H1 (cell line): Measurements from ENCODE around the gene MB. TPM values are rescaled to one million over a fixed set of nuclear protein-coding genes. Genes with fewer than 3 reads are reported as not detected.

Source experiments
- ATF2 ChIP-seq: IDR thresholded peaks from 2 replicates; pipeline ENCODE4 v1.6.1; 2012; ENCODE audit warnings: low read length, inconsistent platforms
- EP300 ChIP-seq, 2 experiments: IDR thresholded peaks; 1 replicate in 1 of 2; 2 replicates in 1 of 2; pipeline ENCODE4 v1.6.1; 2011 to 2012; ENCODE audit warnings: low read depth in 2 of 2, low read length in 2 of 2, mild to moderate bottlenecking in 2 of 2, borderline replicate concordance in 1 of 2, inconsistent platforms in 1 of 2, moderate library complexity in 1 of 2
- GABPA ChIP-seq: IDR thresholded peaks from 2 replicates; pipeline ENCODE4 v1.6.1; 2011; ENCODE audit warnings: mild to moderate bottlenecking, low read length, moderate library complexity, borderline replicate concordance; ENCODE audit not compliant: insufficient read depth
- SIX5 ChIP-seq: IDR thresholded peaks from 2 replicates; pipeline ENCODE4 v1.6.1; 2011; ENCODE audit warnings: mild to moderate bottlenecking, low read depth, low read length
- TAF1 ChIP-seq: IDR thresholded peaks from 2 replicates; pipeline ENCODE4 v1.6.1; 2011; ENCODE audit warnings: mild to moderate bottlenecking, low read depth, low read length
- polyA plus RNA-seq, 7 experiments: library from polyadenylated mRNA; depleted of rRNA in 3 of 7; stranded (reverse) in 5 of 7; unstranded in 2 of 7; fragments of >200 nt in 5 of 7; fragments of 200-250 nt in 2 of 7; gene quantifications; 1 replicate in 5 of 7; 2 replicates in 1 of 7; 4 replicates in 1 of 7; pipeline versions ENCODE4 v1.2.1 to v1.2.3, GENCODE V29; 2011 to 2013; ENCODE audit warnings: missing spikeins in 2 of 7, mixed read lengths in 2 of 7
- total RNA-seq: library from RNA; stranded (reverse); fragmentation: NEBNext Ultra II Directional; extraction: Animal tissue kit (Norgen Biotek cat#: 25700); gene quantifications from 2 replicates; pipeline ENCODE4 v1.2.1, GENCODE V29; 2021

MB gene
- total and polyA plus RNA-seq, 2 of the 8 experiments (the other 6 are each of a cell fraction or from before 2014, with no cell fraction given) = 1.5 TPM; not detected in 1

- TF ChIP-seq EP300 (IDR thresholded peaks at IDR 0.05; ENCODE audit: borderline replicate concordance in 1 of 2, low read depth in 2 of 2, low read length in 2 of 2) (no peak), GABPA (no peak), ATF2 (no peak), SIX5 (no peak), TAF1 (no peak)
Observed at GRCh38 chr22:35590634-35591295, 26.4 kb downstream of the MB start (continued).
